ENCODE data around the gene GLS.

GLS gene

GRCh38 chr2:190972846-190973245 lies 92.2 kb downstream of the GLS start:
- no peak overlapping the region for H3K4me2 ChIP-seq (ENCODE audit: low read length)
- H3K9ac ChIP-seq (ENCODE audit: low read length): no peak overlapping the region
- H4K20me1 ChIP-seq (ENCODE audit: insufficient read depth, low read length): no peaks in the 10 kb centered on the region
- no peak overlapping the region for H3K4me3 ChIP-seq (ENCODE audit: low read length)
- H3K9me3 ChIP-seq (ENCODE audit: insufficient read depth, low read length): no peaks in the 10 kb centered on the region
- H3K4me1 ChIP-seq (ENCODE audit: low read length): no peaks in the 10 kb centered on the region
- TF ChIP-seq CTCF (IDR thresholded peaks at IDR 0.05; ENCODE audit: low read depth, low read length): no peak
- no peak overlapping the region for H3K27ac ChIP-seq (ENCODE audit: low read length)
- no peaks in the 10 kb centered on the region for H3K27me3 ChIP-seq (ENCODE audit: low read depth, low read length)
- H2AFZ ChIP-seq (ENCODE audit: low read depth, low read length): no peak overlapping the region
- no peaks in the 10 kb centered on the region for H3K79me2 ChIP-seq (ENCODE audit: low read length)
- peaks cover 69% of the 10 kb centered on the region for H3K36me3 ChIP-seq (replicated peaks; ENCODE audit: low read depth, low read length)

- Histone ChIP-seq H3K27me3 (ENCODE audit: low read depth, low read length) (no peaks in the 10 kb centered on the region), H3K4me1 (ENCODE audit: low read length) (no peaks in the 10 kb centered on the region), H3K4me3 (ENCODE audit: low read length) (no peak overlapping the region), H3K9me3 (ENCODE audit: insufficient read depth, low read length) (no peaks in the 10 kb centered on the region), H3K4me2 (ENCODE audit: low read length) (no peak overlapping the region), H3K27ac (ENCODE audit: low read length) (no peak overlapping the region), H3K79me2 (ENCODE audit: low read length) (no peaks in the 10 kb centered on the region), H2AFZ (ENCODE audit: low read depth, low read length) (no peak overlapping the region), H4K20me1 (ENCODE audit: insufficient read depth, low read length) (no peaks in the 10 kb centered on the region), H3K36me3 (replicated peaks; ENCODE audit: low read depth, low read length) (peaks cover 65% of the 10 kb centered on the region), H3K9ac (ENCODE audit: low read length) (no peak overlapping the region)
- TF ChIP-seq EZH2phosphoT487 (IDR thresholded peaks at IDR 0.05; ENCODE audit: low read depth) (no peak), CTCF (IDR thresholded peaks at IDR 0.05; ENCODE audit: low read depth, low read length) (no peak)
Measured at GRCh38 chr2:190973262-190973661, 92.6 kb downstream of the GLS start.

GRCh38 chr2:190973726-190974628 lies 93.4 kb downstream of the GLS start:
- no peaks in the 10 kb centered on the region for H3K27me3 ChIP-seq (ENCODE audit: low read depth, low read length)
- no peaks in the 10 kb centered on the region for H3K9me3 ChIP-seq (ENCODE audit: insufficient read depth, low read length)
- H3K4me3 ChIP-seq (ENCODE audit: low read length): no peak overlapping the region
- H4K20me1 ChIP-seq (ENCODE audit: insufficient read depth, low read length): no peaks in the 10 kb centered on the region
- TF ChIP-seq CTCF (IDR thresholded peaks at IDR 0.05; ENCODE audit: low read depth, low read length): no peak
- no peak for TF ChIP-seq EZH2phosphoT487 (IDR thresholded peaks at IDR 0.05; ENCODE audit: low read depth)
- H3K27ac ChIP-seq (ENCODE audit: low read length): no peak overlapping the region
- no peak overlapping the region for H2AFZ ChIP-seq (ENCODE audit: low read depth, low read length)
- H3K79me2 ChIP-seq (ENCODE audit: low read length): no peaks in the 10 kb centered on the region
- H3K4me1 ChIP-seq (ENCODE audit: low read length): no peaks in the 10 kb centered on the region
- H3K4me2 ChIP-seq (ENCODE audit: low read length): no peak overlapping the region
- H3K9ac ChIP-seq (ENCODE audit: low read length): no peak overlapping the region
- H3K36me3 ChIP-seq (replicated peaks; ENCODE audit: low read depth, low read length): peaks cover 68% of the 10 kb centered on the region

- H3K36me3 ChIP-seq (replicated peaks; ENCODE audit: low read depth, low read length): peaks cover 64% of the 10 kb centered on the region
- H3K27me3 ChIP-seq (ENCODE audit: low read depth, low read length): no peaks in the 10 kb centered on the region
- no peak overlapping the region for H3K9ac ChIP-seq (ENCODE audit: low read length)
- TF ChIP-seq EZH2phosphoT487 (IDR thresholded peaks at IDR 0.05; ENCODE audit: low read depth) (no peak), CTCF (IDR thresholded peaks at IDR 0.05; ENCODE audit: low read depth, low read length) (no peak)
- H3K4me2 ChIP-seq (ENCODE audit: low read length): no peak overlapping the region
- H3K27ac ChIP-seq (ENCODE audit: low read length): no peak overlapping the region
- H3K9me3 ChIP-seq (ENCODE audit: insufficient read depth, low read length): no peaks in the 10 kb centered on the region
- no peaks in the 10 kb centered on the region for H4K20me1 ChIP-seq (ENCODE audit: insufficient read depth, low read length)
- H3K4me3 ChIP-seq (ENCODE audit: low read length): no peak overlapping the region
- no peak overlapping the region for H2AFZ ChIP-seq (ENCODE audit: low read depth, low read length)
- H3K4me1 ChIP-seq (ENCODE audit: low read length): no peaks in the 10 kb centered on the region
- H3K79me2 ChIP-seq (ENCODE audit: low read length): no peaks in the 10 kb centered on the region
Measured at GRCh38 chr2:190974629-190975361, 94.2 kb downstream of the GLS start.
